PC-9 (cell line): ENCODE data around the gene SRGAP3. TPM values are rescaled to one million over a fixed set of nuclear protein-coding genes. Genes with fewer than 3 reads are reported as not detected.

Source experiments
- BruUV-seq: library from RNA; stranded (reverse); fragments of 400-500 nt; replicated peaks from 2 replicates; lab custom pipeline; 2021; lab: Mats Ljungman, UMichigan
- CTCF ChIA-PET: fragments of 300-600 bp; sonication (Branson Sonifier 250); formaldehyde crosslinking; loops from one replicate; lab custom pipeline; 2022; ENCODE audit warnings: antibody characterized with exemption; lab: Charles Lee
- POLR2A ChIA-PET: fragments of 300-600 bp; sonication (Branson Sonifier 250); formaldehyde crosslinking; loops from one replicate; lab custom pipeline; 2022; ENCODE audit warnings: antibody characterized with exemption; ENCODE audit not compliant: unreplicated experiment; lab: Charles Lee
- DNase-seq, 2 experiments: peaks; one replicate each; pipeline versions ENCODE4 v3.0.0 to v3.0.0-alpha.2; 2015 to 2022; ENCODE audit warnings: mixed read lengths in 1 of 2
- H2AFZ ChIP-seq: fragments of 200-600 bp; sonication (generic); 2 replicates; pipeline ENCODE4 v1.8.1; 2017; ENCODE audit warnings: antibody characterized with exemption
- H3F3A ChIP-seq: fragments of 200-600 bp; sonication (generic); 2 replicates; pipeline ENCODE4 v1.8.1; 2017; ENCODE audit warnings: antibody characterized with exemption, mild to moderate bottlenecking, low read depth; ENCODE audit not compliant: insufficient read depth
- H3K27ac ChIP-seq: fragments of 200-600 bp; sonication (generic); 2 replicates; pipeline ENCODE4 v1.6.1; 2016; ENCODE audit warnings: mixed run types
- H3K27me3 ChIP-seq: fragments of 200-600 bp; sonication (generic); 2 replicates; pipeline ENCODE4 v1.6.1; 2016; ENCODE audit warnings: low read depth, mixed run types; ENCODE audit not compliant: insufficient read depth
- H3K36me3 ChIP-seq: fragments of 200-600 bp; sonication (generic); 2 replicates; pipeline ENCODE4 v1.6.1; 2016; ENCODE audit warnings: low read depth, mixed run types
- H3K4me1 ChIP-seq: fragments of 200-600 bp; sonication (generic); replicated peaks from 2 replicates; pipeline ENCODE4 v1.6.1; 2016; ENCODE audit warnings: mixed run types; ENCODE audit not compliant: insufficient read depth
- H3K4me2 ChIP-seq: fragments of 200-600 bp; sonication (generic); 2 replicates; pipeline ENCODE4 v1.6.1; 2017; ENCODE audit warnings: mixed run types
- H3K4me3 ChIP-seq: fragments of 200-600 bp; sonication (generic); 2 replicates; pipeline ENCODE4 v1.6.1; 2016; ENCODE audit warnings: mixed run types
- H3K79me2 ChIP-seq: fragments of 200-600 bp; sonication (generic); 2 replicates; pipeline ENCODE4 v1.6.1; 2017; ENCODE audit warnings: low read depth, mixed run types
- H3K9me2 ChIP-seq: fragments of 200-600 bp; sonication (generic); 2 replicates; pipeline ENCODE4 v1.8.1; 2017; ENCODE audit warnings: mild to moderate bottlenecking; ENCODE audit not compliant: insufficient read depth
- H3K9me3 ChIP-seq: fragments of 200-600 bp; sonication (generic); 2 replicates; pipeline ENCODE4 v1.8.1; 2016; ENCODE audit warnings: low read depth; ENCODE audit not compliant: insufficient read depth
- H4K20me1 ChIP-seq: fragments of 200-600 bp; sonication (generic); 2 replicates; pipeline ENCODE4 v1.8.1; 2017; ENCODE audit not compliant: insufficient read depth
- EZH2 ChIP-seq: fragments of 200-600 bp; sonication (generic); IDR thresholded peaks from 2 replicates; pipeline ENCODE4 v1.8.0; 2017; ENCODE audit warnings: antibody characterized with exemption, low read depth
- intact Hi-C: fragments of 100-400 bp; cut with micrococcal nuclease; formaldehyde crosslinking; loops from one replicate; pipeline ENCODE4 v1.10.0; 2022; ENCODE audit not compliant: unreplicated experiment
- total RNA-seq: library from RNA; stranded (reverse); gene quantifications from 2 replicates; pipeline ENCODE4 v1.2.3, GENCODE V29; 2021
- TF ChIP-seq, protein P1 (sequence below): fragments of 200-600 bp; sonication (generic); conservative IDR thresholded peaks from 2 replicates; pipeline ENCODE4 v1.6.1; 2017; ENCODE audit warnings: mixed run types, antibody characterized with exemption, mild to moderate bottlenecking, moderate library complexity

SRGAP3 gene
- total RNA-seq, 1 experiment from 2014 or later = 17.5 TPM

DNA sequence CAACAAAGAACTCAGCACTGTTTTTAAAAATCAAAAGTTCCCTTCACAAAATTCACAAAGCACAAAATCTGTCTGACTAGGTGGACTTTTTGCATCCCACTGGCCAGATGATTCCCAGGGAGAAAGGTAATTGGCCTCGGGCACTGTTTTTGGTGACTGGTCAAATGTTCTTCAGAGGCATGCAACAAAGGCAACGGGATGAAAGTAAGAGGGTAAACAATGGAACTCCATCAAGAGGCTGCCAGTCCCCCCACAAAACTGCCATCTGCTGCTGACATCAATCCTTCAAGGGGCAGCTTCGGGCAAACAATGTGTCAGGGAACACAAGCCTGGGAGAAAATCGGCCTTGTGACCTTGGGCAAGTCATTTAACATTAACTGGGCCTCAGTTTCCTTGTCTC is 3.3 kb downstream of the SRGAP3 start:
- ChIA-PET POLR2A (no interaction called here), CTCF (no interaction called here)
- BruUV-seq = no TSS peak
- peaks cover 18% of the 10 kb centered on the region for H3K4me1 ChIP-seq
- no peaks in the 10 kb centered on the region for H3F3A ChIP-seq
- no peak for DNase-seq
- H3K9me3 ChIP-seq = no peaks in the 10 kb centered on the region
- intact Hi-C loops = no loop called here
- H3K9me2 ChIP-seq = no peaks in the 10 kb centered on the region
- H2AFZ ChIP-seq = no peak overlapping the region
- H3K27me3 ChIP-seq = no peaks in the 10 kb centered on the region
- H3K79me2 ChIP-seq = no peaks in the 10 kb centered on the region
- no peak overlapping the region for H3K27ac ChIP-seq
- no peak overlapping the region for H3K4me2 ChIP-seq
- H4K20me1 ChIP-seq = no peaks in the 10 kb centered on the region
- no peak overlapping the region for H3K4me3 ChIP-seq
- H3K36me3 ChIP-seq = no peaks in the 10 kb centered on the region
- TF ChIP-seq, protein P1, sequence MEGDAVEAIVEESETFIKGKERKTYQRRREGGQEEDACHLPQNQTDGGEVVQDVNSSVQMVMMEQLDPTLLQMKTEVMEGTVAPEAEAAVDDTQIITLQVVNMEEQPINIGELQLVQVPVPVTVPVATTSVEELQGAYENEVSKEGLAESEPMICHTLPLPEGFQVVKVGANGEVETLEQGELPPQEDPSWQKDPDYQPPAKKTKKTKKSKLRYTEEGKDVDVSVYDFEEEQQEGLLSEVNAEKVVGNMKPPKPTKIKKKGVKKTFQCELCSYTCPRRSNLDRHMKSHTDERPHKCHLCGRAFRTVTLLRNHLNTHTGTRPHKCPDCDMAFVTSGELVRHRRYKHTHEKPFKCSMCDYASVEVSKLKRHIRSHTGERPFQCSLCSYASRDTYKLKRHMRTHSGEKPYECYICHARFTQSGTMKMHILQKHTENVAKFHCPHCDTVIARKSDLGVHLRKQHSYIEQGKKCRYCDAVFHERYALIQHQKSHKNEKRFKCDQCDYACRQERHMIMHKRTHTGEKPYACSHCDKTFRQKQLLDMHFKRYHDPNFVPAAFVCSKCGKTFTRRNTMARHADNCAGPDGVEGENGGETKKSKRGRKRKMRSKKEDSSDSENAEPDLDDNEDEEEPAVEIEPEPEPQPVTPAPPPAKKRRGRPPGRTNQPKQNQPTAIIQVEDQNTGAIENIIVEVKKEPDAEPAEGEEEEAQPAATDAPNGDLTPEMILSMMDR = no peak

DNA sequence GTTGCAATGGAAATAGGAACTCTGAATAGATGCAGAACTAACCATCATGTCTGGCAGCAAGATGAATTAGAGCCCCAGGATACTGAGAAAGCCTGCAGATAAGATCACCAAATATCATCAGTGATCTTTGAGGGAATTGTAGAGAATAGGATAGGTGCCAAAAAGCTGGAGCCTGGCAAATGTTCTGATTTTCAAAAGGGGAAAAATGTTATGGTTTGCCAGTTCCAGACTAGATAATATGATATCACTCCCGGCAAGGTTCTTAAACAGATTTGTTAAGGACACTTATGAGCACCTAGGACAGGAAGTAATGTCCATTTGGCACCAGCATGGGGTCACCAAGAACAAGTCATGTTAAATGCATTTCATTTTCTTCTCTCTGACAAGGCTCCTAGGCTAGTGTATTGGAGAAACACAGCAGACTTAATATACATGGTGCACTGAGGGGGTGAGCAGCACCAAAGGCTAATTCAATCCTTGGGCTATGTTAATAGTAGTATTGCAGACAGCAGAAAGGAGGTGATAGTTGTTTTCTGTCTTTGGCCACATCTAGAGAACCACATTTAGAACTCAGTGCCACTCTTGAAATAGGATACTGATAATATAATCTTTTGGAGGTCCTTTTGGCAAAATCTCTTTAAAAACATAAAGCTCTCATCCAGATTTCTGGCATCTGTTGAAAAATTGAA is 4.8 kb downstream of the SRGAP3 start:
- CTCF ChIA-PET = no interaction called here
- Histone ChIP-seq H2AFZ (no peak overlapping the region), H3K9me2 (no peaks in the 10 kb centered on the region), H3K9me3 (no peaks in the 10 kb centered on the region), H4K20me1 (no peaks in the 10 kb centered on the region), H3K79me2 (no peaks in the 10 kb centered on the region), H3K4me2 (no peak overlapping the region), H3F3A (no peaks in the 10 kb centered on the region), H3K27me3 (no peaks in the 10 kb centered on the region), H3K27ac (no peak overlapping the region), H3K36me3 (no peaks in the 10 kb centered on the region), H3K4me3 (no peak overlapping the region), H3K4me1 (peaks cover 14% of the 10 kb centered on the region)
- POLR2A ChIA-PET = no interaction called here
- TF ChIP-seq, protein P1 = no peak
- TF ChIP-seq EZH2 = no peak
- no TSS peak for BruUV-seq
- no peak for DNase-seq
- intact Hi-C loops = no loop called here

DNA sequence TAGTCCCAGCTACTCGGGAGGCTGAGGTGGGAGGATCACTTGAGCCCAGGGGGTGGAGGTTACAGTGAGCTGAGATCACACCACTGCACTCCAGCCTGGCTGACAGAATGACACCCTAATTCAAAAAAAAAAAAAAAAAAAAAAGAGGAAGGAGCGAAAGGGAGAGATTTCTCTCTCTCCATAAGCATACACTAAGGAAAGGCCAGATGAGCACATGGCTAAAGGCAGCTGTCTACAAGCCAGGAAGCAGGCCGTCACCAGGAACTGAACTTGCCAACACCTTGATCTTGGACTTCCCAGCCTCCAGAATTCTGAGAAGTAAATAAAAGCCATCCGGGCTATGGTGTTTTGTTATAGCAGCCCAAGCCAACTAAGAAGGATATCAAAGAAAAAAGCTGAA is 7.5 kb downstream of the SRGAP3 start:
- H3K27ac ChIP-seq = no peak overlapping the region
- ChIA-PET CTCF (no interaction called here), POLR2A (no interaction called here)
- H3K4me3 ChIP-seq = no peak overlapping the region
- no peaks in the 10 kb centered on the region for H3K79me2 ChIP-seq
- no peaks in the 10 kb centered on the region for H3K9me3 ChIP-seq
- H3F3A ChIP-seq = no peaks in the 10 kb centered on the region
- H2AFZ ChIP-seq = no peak overlapping the region
- no peaks in the 10 kb centered on the region for H3K4me1 ChIP-seq
- intact Hi-C loops = no loop called here
- H3K4me2 ChIP-seq = no peak overlapping the region
- no TSS peak for BruUV-seq
- H3K27me3 ChIP-seq = no peaks in the 10 kb centered on the region
- H3K36me3 ChIP-seq = no peaks in the 10 kb centered on the region
- no peak for DNase-seq
- no peak for TF ChIP-seq EZH2
- TF ChIP-seq, protein P1 = no peak
- H3K9me2 ChIP-seq = no peaks in the 10 kb centered on the region
- no peaks in the 10 kb centered on the region for H4K20me1 ChIP-seq
